HepG2 (cell line): ENCODE data around the gene R3HDM1. TPM values are rescaled to one million over a fixed set of nuclear protein-coding genes. Genes with fewer than 3 reads are reported as not detected.

Experiments used
- CBX5 ChIP-seq: sonication (generic); formaldehyde crosslinking; IDR thresholded peaks from 2 replicates; pipeline ENCODE4 v1.4.0; 2020; ENCODE audit warnings: missing genetic modification reagents, borderline replicate concordance
- CCAR2 ChIP-seq: fragments of 200-400 bp; formaldehyde crosslinking; optimal IDR thresholded peaks from 2 replicates; pipeline ENCODE3; 2018; ENCODE audit warnings: low read depth, mild to moderate bottlenecking, low read length, moderate library complexity
- ELK4 ChIP-seq: sonication (generic); formaldehyde crosslinking; IDR thresholded peaks from 2 replicates; pipeline ENCODE4 v1.9.0; 2021; ENCODE audit warnings: missing genetic modification reagents, borderline replicate concordance
- JUN ChIP-seq: sonication (generic); formaldehyde crosslinking; IDR thresholded peaks from 2 replicates; pipeline ENCODE4 v1.4.0; 2020; ENCODE audit warnings: mild to moderate bottlenecking, missing genetic modification reagents
- KLF9 ChIP-seq: IDR thresholded peaks from 2 replicates; pipeline ENCODE4 v1.6.1; 2016; ENCODE audit warnings: low read depth
- MTF1 ChIP-seq: sonication (generic); formaldehyde crosslinking; IDR thresholded peaks from 2 replicates; pipeline ENCODE4 v1.5.0; 2020; ENCODE audit warnings: missing genetic modification reagents
- MTF2 ChIP-seq: sonication (generic); formaldehyde crosslinking; IDR thresholded peaks from 2 replicates; pipeline ENCODE4 v1.5.0; 2020; ENCODE audit warnings: missing genetic modification reagents, borderline replicate concordance
- NFYC ChIP-seq: IDR thresholded peaks from 2 replicates; pipeline ENCODE4 v1.6.1; 2016; ENCODE audit warnings: missing genetic modification reagents, missing compliant biosample characterization
- POLR2AphosphoS5 ChIP-seq: IDR thresholded peaks from 2 replicates; pipeline ENCODE4 v1.6.1; 2012; ENCODE audit warnings: low read depth, low read length
- RFXAP ChIP-seq: sonication (generic); formaldehyde crosslinking; IDR thresholded peaks from 2 replicates; pipeline ENCODE4 v1.4.0; 2020; ENCODE audit warnings: missing genetic modification reagents, borderline replicate concordance
- SALL2 ChIP-seq: sonication (generic); formaldehyde crosslinking; IDR thresholded peaks from 2 replicates; pipeline ENCODE4 v1.8.1; 2023; ENCODE audit warnings: mild to moderate bottlenecking, missing genetic modification reagents, inconsistent platforms
- SRSF9 ChIP-seq: fragments of 200-400 bp; formaldehyde crosslinking; IDR thresholded peaks from 2 replicates; pipeline ENCODE4 v1.6.1; 2018; ENCODE audit warnings: borderline replicate concordance, mild to moderate bottlenecking, low read depth, low read length; ENCODE audit not compliant: insufficient read depth, poor library complexity, severe bottlenecking
- THAP8 ChIP-seq: sonication (generic); formaldehyde crosslinking; IDR thresholded peaks from 2 replicates; pipeline ENCODE4 v1.5.1; 2020; ENCODE audit warnings: missing genetic modification reagents, mild to moderate bottlenecking, borderline replicate concordance
- ZBTB25 ChIP-seq: IDR thresholded peaks from 2 replicates; pipeline ENCODE4 v1.6.1; 2018; ENCODE audit warnings: missing genetic modification reagents
- ZBTB7A ChIP-seq: sonication (generic); formaldehyde crosslinking; IDR thresholded peaks from 2 replicates; pipeline ENCODE4 v1.8.0; 2022; ENCODE audit warnings: mild to moderate bottlenecking, missing genetic modification reagents
- ZNF18 ChIP-seq: sonication (generic); formaldehyde crosslinking; IDR thresholded peaks from 2 replicates; pipeline ENCODE4 v1.8.0; 2022; ENCODE audit warnings: mild to moderate bottlenecking, missing genetic modification reagents; ENCODE audit not compliant: insufficient replicate concordance
- ZNF263 ChIP-seq: sonication (generic); formaldehyde crosslinking; IDR thresholded peaks from 2 replicates; pipeline ENCODE4 v1.4.0; 2020; ENCODE audit warnings: missing genetic modification reagents
- ZNF414 ChIP-seq: sonication (generic); formaldehyde crosslinking; IDR thresholded peaks from 2 replicates; pipeline ENCODE4 v1.5.0; 2020; ENCODE audit warnings: missing genetic modification reagents
- ZNF556 ChIP-seq: sonication (generic); formaldehyde crosslinking; IDR thresholded peaks from 2 replicates; pipeline ENCODE4 v1.4.0; 2020; ENCODE audit warnings: mild to moderate bottlenecking, missing genetic modification reagents, borderline replicate concordance
- ZNF773 ChIP-seq: sonication (generic); formaldehyde crosslinking; IDR thresholded peaks from 2 replicates; pipeline ENCODE4 v1.4.0; 2020; ENCODE audit warnings: missing genetic modification reagents, borderline replicate concordance
- ZSCAN5A ChIP-seq: sonication (generic); formaldehyde crosslinking; IDR thresholded peaks from 2 replicates; pipeline ENCODE4 v1.8.0; 2022; ENCODE audit warnings: mild to moderate bottlenecking, missing genetic modification reagents, borderline replicate concordance
- polyA plus RNA-seq, 8 experiments: library from polyadenylated mRNA; depleted of rRNA in 3 of 8; stranded (reverse) in 7 of 8; unstranded in 1 of 8; fragments of >200 nt; fragmentation: Illumina TruSeq in 4 of 8; extraction: Trizol in 4 of 8; gene quantifications; 2 replicates each; pipeline versions ENCODE4 v1.2.1 to v1.2.3, GENCODE V29; 2011 to 2016; ENCODE audit warnings: low read depth in 4 of 8, missing spikeins in 1 of 8, mixed read lengths in 1 of 8; ENCODE audit not compliant: insufficient read depth in 1 of 8
- total RNA-seq, 5 experiments: library from RNA; depleted of rRNA; stranded (reverse); fragments of >200 nt; fragmentation: Illumina TruSeq; extraction: Trizol; gene quantifications; 2 replicates each; pipeline ENCODE4 v1.2.3, GENCODE V29; 2016; ENCODE audit warnings: low read depth in 1 of 5

Gene R3HDM1
- total and polyA plus RNA-seq, 2 of the 13 experiments (the other 11 are each of a cell fraction or from before 2014, with no cell fraction given), result 15.7 to 54.3 TPM

- TF ChIP-seq ELK4 (CRISPR knock-in tag) (no peak), ZNF414 (0 out of 2 replicates have a peak, but pooled peaks have one; percentile 83), ZBTB25 (CRISPR knock-in tag) (peak; percentile 74; the same call in 1 of the 2 replicates), ZSCAN5A (CRISPR knock-in tag) (no peak), CCAR2 (no peak), NFYC (CRISPR knock-in tag) (peak; percentile 92), MTF2 (CRISPR knock-in tag) (no peak), MTF1 (0 out of 2 replicates have a peak, but pooled peaks have one; percentile 62), CBX5 (0 out of 2 replicates have a peak, but pooled peaks have one; percentile 63), SALL2 (CRISPR knock-in tag) (no peak; the same call in none of the 2 replicates), POLR2AphosphoS5 (peak; percentile 42; the same call in 1 of the 2 replicates), ZNF773 (CRISPR knock-in tag) (peak; percentile 69; the same call in 1 of the 2 replicates), ZNF263 (no peak), ZNF18 (CRISPR knock-in tag) (peak; percentile 77), ZBTB7A (CRISPR knock-in tag) (peak; percentile 78; the same call in 1 of the 2 replicates), JUN (CRISPR knock-in tag) (no peak), RFXAP (CRISPR knock-in tag) (peak; percentile 22; the same call in 1 of the 2 replicates), THAP8 (CRISPR knock-in tag) (peak; percentile 84), SRSF9 (no peak), KLF9 (CRISPR knock-in tag) (no peak), ZNF556 (CRISPR knock-in tag) (peak; percentile 94)
These were observed at the start of gene R3HDM1 (continued) for GRCh38 chr2:135531231-135532197.
